Mesendoderm (in vitro differentiated cells): Measurements from ENCODE around the gene SLC25A45.

Experiments
- DNase-seq: peaks from one replicate; pipeline ENCODE4 v3.0.0; 2013
- H2AK5ac ChIP-seq: 2 replicates; pipeline ENCODE4 v1.6.1; 2013; ENCODE audit warnings: low read length, inconsistent platforms
- H2BK120ac ChIP-seq: 2 replicates; pipeline ENCODE4 v1.6.1; 2013; ENCODE audit warnings: low read depth, mild to moderate bottlenecking, low read length, moderate library complexity, mixed read lengths
- H2BK15ac ChIP-seq: replicated peaks from 2 replicates; pipeline ENCODE4 v1.6.1; 2013; ENCODE audit warnings: low read depth, mild to moderate bottlenecking, moderate library complexity
- H2BK5ac ChIP-seq: 2 replicates; pipeline ENCODE4 v1.6.1; 2013; ENCODE audit warnings: low read length, inconsistent platforms
- H3K18ac ChIP-seq: 2 replicates; pipeline ENCODE4 v1.6.1; 2013; ENCODE audit warnings: mild to moderate bottlenecking, low read length, mixed read lengths
- H3K23ac ChIP-seq: one replicate; pipeline ENCODE4 v1.6.1; 2013; ENCODE audit warnings: low read length
- H3K27ac ChIP-seq: 2 replicates; pipeline ENCODE4 v1.5.1; 2013; ENCODE audit warnings: low read depth, mild to moderate bottlenecking, inconsistent platforms, low read length, moderate library complexity
- H3K27me3 ChIP-seq: 2 replicates; pipeline ENCODE4 v1.6.1; 2013; ENCODE audit warnings: low read length, control low read depth, mild to moderate bottlenecking, inconsistent platforms; ENCODE audit not compliant: insufficient read depth, poor library complexity
- H3K36me3 ChIP-seq: 2 replicates; pipeline ENCODE4 v1.6.1; 2013; ENCODE audit warnings: low read length, inconsistent platforms; ENCODE audit not compliant: control insufficient read depth, insufficient read depth
- H3K4ac ChIP-seq: one replicate; pipeline ENCODE4 v1.6.1; 2013; ENCODE audit warnings: low read depth, mild to moderate bottlenecking, low read length, moderate library complexity
- H3K4me1 ChIP-seq: 2 replicates; pipeline ENCODE4 v1.6.1; 2013; ENCODE audit warnings: low read depth, low read length, inconsistent platforms; ENCODE audit not compliant: control insufficient read depth
- H3K4me2 ChIP-seq: 2 replicates; pipeline ENCODE4 v1.6.1; 2013; ENCODE audit warnings: low read length
- H3K4me3 ChIP-seq: 2 replicates; pipeline ENCODE4 v1.5.1; 2013; ENCODE audit warnings: mild to moderate bottlenecking, low read length
- H3K56ac ChIP-seq: one replicate; pipeline ENCODE4 v1.6.1; 2013; ENCODE audit warnings: low read length
- H3K79me1 ChIP-seq: 2 replicates; pipeline ENCODE4 v1.6.1; 2013; ENCODE audit warnings: low read length, inconsistent platforms
- H3K79me2 ChIP-seq: 2 replicates; pipeline ENCODE4 v1.6.1; 2013; ENCODE audit warnings: mild to moderate bottlenecking, low read length; ENCODE audit not compliant: control insufficient read depth, insufficient read depth
- H3K9ac ChIP-seq: 2 replicates; pipeline ENCODE4 v1.6.1; 2013; ENCODE audit warnings: low read length, inconsistent platforms
- H4K5ac ChIP-seq: one replicate; pipeline ENCODE4 v1.6.1; 2013; ENCODE audit warnings: low read length
- H4K8ac ChIP-seq: one replicate; pipeline ENCODE4 v1.6.1; 2013; ENCODE audit warnings: low read depth, mild to moderate bottlenecking, control low read depth, low read length, moderate library complexity
- WGBS: extraction: QIAGEN DNeasy Blood & Tissue Kit; methylation state at CpG from one replicate; pipeline ENCODE4 v1.1.7; 2013; ENCODE audit warnings: low lambda C conversion rate, missing lambda C conversion rate; ENCODE audit not compliant: insufficient coverage; ENCODE audit errors: extremely low coverage; 5-methylcytosine and 5-hydroxymethylcytosine counted together

Gene SLC25A45

DNA sequence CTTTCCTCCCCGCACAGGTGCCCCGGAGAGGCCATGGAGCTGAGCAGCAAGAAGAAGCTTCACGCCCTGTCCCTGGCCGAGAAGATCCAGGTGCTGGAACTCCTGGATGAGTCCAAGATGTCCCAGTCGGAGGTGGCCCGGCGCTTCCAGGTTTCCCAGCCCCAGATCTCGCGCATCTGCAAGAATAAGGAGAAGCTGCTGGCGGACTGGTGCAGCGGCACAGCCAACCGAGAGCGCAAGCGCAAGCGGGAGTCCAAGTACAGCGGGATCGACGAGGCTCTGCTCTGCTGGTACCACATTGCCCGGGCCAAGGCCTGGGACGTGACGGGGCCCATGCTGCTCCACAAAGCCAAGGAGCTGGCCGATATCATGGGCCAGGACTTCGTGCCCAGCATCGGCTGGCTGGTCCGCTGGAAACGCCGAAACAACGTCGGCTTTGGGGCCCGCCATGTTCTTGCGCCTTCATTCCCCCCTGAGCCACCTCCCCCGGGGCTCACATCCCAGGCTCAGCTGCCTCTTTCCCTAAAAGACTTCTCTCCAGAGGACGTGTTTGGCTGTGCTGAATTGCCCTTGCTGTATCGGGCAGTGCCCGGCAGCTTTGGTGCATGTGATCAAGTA, 26.6 kb downstream of the SLC25A45 start:
- Histone ChIP-seq H3K4me2 (no peak overlapping the region), H3K27me3 (peaks cover 4% of the 10 kb centered on the region), H3K18ac (no peak overlapping the region), H2BK120ac (no peak overlapping the region), H3K4me3 (no peak overlapping the region), H3K79me1 (no peaks in the 10 kb centered on the region), H3K27ac (no peak overlapping the region), H3K9ac (no peak overlapping the region), H3K4me1 (no peaks in the 10 kb centered on the region), H4K5ac (no peak overlapping the region), H2BK5ac (no peak overlapping the region), H4K8ac (no peak overlapping the region), H2BK15ac (no peak overlapping the region), H3K4ac (no peak overlapping the region), H3K79me2 (no peaks in the 10 kb centered on the region), H2AK5ac (no peak overlapping the region), H3K36me3 (peaks cover 2% of the 10 kb centered on the region), H3K23ac (no peak overlapping the region), H3K56ac (no peak overlapping the region)
- no CpG with 5 or more reads among the region's 35 CpGs for WGBS
- DNase-seq = peak; percentile 37

- no CpG with 5 or more reads among the region's 47 CpGs for WGBS
- no peak overlapping the region for H3K18ac ChIP-seq
- H3K79me1 ChIP-seq = no peaks in the 10 kb centered on the region
- peaks cover 4% of the 10 kb centered on the region for H3K27me3 ChIP-seq
- H4K5ac ChIP-seq = no peak overlapping the region
- no peak overlapping the region for H2AK5ac ChIP-seq
- H3K27ac ChIP-seq = no peak overlapping the region
- no peak overlapping the region for H2BK5ac ChIP-seq
- H2BK120ac ChIP-seq = no peak overlapping the region
- no peaks in the 10 kb centered on the region for H3K79me2 ChIP-seq
- H3K56ac ChIP-seq = peak overlapping the region; percentile 76
- DNase-seq = peak; percentile 13
- no peak overlapping the region for H3K4ac ChIP-seq
- H3K4me3 ChIP-seq = peak overlapping the region; percentile 35
- H2BK15ac ChIP-seq = no peak overlapping the region
- peak overlapping the region; percentile 85 for H3K4me2 ChIP-seq
- H3K23ac ChIP-seq = no peak overlapping the region
- peak overlapping the region; percentile 59 for H3K9ac ChIP-seq
- no peaks in the 10 kb centered on the region for H3K4me1 ChIP-seq
- H3K36me3 ChIP-seq = peaks cover 2% of the 10 kb centered on the region
- no peak overlapping the region for H4K8ac ChIP-seq
Measured at GRCh38 chr11:65355013-65355775, 27.3 kb downstream of the SLC25A45 start.

DNA sequence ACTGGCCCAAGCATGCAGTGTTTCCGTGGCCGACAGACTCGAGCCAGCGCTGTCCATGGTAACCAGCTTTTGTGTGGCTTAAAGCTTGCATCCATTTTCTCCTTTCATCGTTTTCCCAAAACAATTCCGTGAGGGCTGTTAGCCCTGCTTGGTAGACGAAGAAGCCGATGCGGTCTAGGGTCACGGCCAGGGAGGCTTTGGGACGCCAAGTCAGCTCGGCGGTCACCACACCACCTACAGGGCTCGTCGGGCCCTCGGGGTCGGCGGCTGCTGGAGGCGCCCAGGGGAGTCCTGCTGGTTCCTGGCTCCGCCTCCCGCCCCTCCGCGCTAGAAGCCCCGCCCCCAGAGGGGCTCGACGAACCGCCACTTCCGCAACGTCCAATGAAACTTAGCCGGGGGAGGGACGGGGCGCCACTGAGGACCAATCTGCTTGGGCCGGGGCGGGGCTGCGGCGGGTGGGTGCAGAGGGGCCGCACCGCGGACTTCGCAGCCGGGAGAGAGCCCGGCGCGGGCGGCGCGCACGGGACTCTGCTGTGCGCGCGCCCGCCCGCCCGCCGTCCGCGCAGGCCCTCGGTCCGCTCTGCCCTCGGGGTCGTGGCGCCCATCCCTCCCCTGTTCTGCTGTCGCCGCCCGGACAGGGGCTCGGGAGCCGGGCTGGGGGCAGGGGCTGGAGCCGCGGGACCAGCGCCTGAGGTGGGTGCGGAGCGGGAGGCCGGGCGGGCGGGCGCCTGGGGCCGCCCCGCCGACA, 28.0 kb downstream of the SLC25A45 start, which contains the start of gene TIGD3:
TSS of gene TIGD3 (plus strand) at position 487 of the 748 bp plus-strand sequence. CDS start 1,058 bp downstream, outside the sequence.
- H2BK15ac ChIP-seq = no peak within 1 kb of the TSS
- no peaks in the 10 kb centered on the region for H3K79me2 ChIP-seq
- H3K56ac ChIP-seq = peak within 1 kb of the TSS; percentile 76
- H3K23ac ChIP-seq = no peak within 1 kb of the TSS
- no peak within 1 kb of the TSS for H4K5ac ChIP-seq
- DNase-seq = peak; percentile 97
- H3K27ac ChIP-seq = no peak within 1 kb of the TSS
- no peak within 1 kb of the TSS for H2AK5ac ChIP-seq
- no peak within 1 kb of the TSS for H2BK5ac ChIP-seq
- no CpG with 5 or more reads among the region's 79 CpGs for WGBS
- no peak within 1 kb of the TSS for H3K4ac ChIP-seq
- no peak within 1 kb of the TSS for H2BK120ac ChIP-seq
- H3K79me1 ChIP-seq = no peaks in the 10 kb centered on the region
- peaks cover 5% of the 10 kb centered on the region for H3K36me3 ChIP-seq
- no peak within 1 kb of the TSS for H3K18ac ChIP-seq
- no peak within 1 kb of the TSS for H4K8ac ChIP-seq
- no peaks in the 10 kb centered on the region for H3K4me1 ChIP-seq
- peak within 1 kb of the TSS; percentile 50 for H3K4me3 ChIP-seq
- H3K27me3 ChIP-seq = peaks cover 4% of the 10 kb centered on the region
- peak within 1 kb of the TSS; percentile 99 for H3K4me2 ChIP-seq
- H3K9ac ChIP-seq = peak within 1 kb of the TSS; percentile 59

GRCh38 chr11:65353900-65354264, 28.6 kb downstream of the SLC25A45 start:
- Histone ChIP-seq H2AK5ac (no peak overlapping the region), H3K9ac (peak overlapping the region; percentile 22), H3K4me1 (no peaks in the 10 kb centered on the region), H3K56ac (peak overlapping the region; percentile 62), H3K18ac (no peak overlapping the region), H3K79me2 (no peaks in the 10 kb centered on the region), H4K8ac (no peak overlapping the region), H3K27me3 (peaks cover 4% of the 10 kb centered on the region), H3K4me2 (peak overlapping the region; percentile 99), H2BK120ac (no peak overlapping the region), H3K4ac (no peak overlapping the region), H3K4me3 (no peak overlapping the region), H3K79me1 (no peaks in the 10 kb centered on the region), H3K23ac (no peak overlapping the region), H3K36me3 (peaks cover 5% of the 10 kb centered on the region), H2BK15ac (no peak overlapping the region), H3K27ac (no peak overlapping the region), H4K5ac (no peak overlapping the region), H2BK5ac (no peak overlapping the region)
- WGBS = no CpG with 5 or more reads among the region's 16 CpGs
- peak; percentile 42 for DNase-seq

DNA sequence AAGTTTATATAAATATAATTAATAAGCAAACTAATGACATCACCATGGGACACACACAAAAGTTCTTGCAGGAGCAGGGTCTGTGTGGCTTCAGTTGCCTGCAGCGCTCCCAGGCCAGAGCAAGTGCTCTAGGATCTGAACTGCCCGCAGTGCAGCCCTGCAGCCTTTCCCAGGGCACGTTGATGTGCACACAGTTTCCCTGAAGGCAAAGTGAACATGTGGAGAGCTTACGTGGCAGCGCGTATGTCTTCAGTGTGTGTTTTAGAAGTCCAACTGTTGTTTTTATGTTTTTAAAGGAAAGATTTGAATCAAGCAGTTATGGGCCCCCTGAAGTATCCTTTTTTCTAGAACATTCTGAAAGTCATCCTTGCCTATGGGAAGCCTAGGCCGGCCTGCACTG, 29.1 kb downstream of the SLC25A45 start:
- H3K4me3 ChIP-seq = no peak overlapping the region
- no peak overlapping the region for H3K4me2 ChIP-seq
- no peak overlapping the region for H3K4ac ChIP-seq
- no CpG with 5 or more reads among the region's 7 CpGs for WGBS
- no peak overlapping the region for H2BK15ac ChIP-seq
- H3K27me3 ChIP-seq = peaks cover 4% of the 10 kb centered on the region
- no peak for DNase-seq
- no peak overlapping the region for H2BK120ac ChIP-seq
- H4K5ac ChIP-seq = no peak overlapping the region
- H3K27ac ChIP-seq = no peak overlapping the region
- no peaks in the 10 kb centered on the region for H3K79me2 ChIP-seq
- H3K36me3 ChIP-seq = peaks cover 7% of the 10 kb centered on the region
- H3K9ac ChIP-seq = no peak overlapping the region
- H3K23ac ChIP-seq = no peak overlapping the region
- no peak overlapping the region for H3K18ac ChIP-seq
- H2AK5ac ChIP-seq = no peak overlapping the region
- no peak overlapping the region for H3K56ac ChIP-seq
- H3K4me1 ChIP-seq = no peaks in the 10 kb centered on the region
- H2BK5ac ChIP-seq = no peak overlapping the region
- no peak overlapping the region for H4K8ac ChIP-seq
- no peaks in the 10 kb centered on the region for H3K79me1 ChIP-seq
